Iris pigment epithelial cell (primary cell): ENCODE results near the gene OSTM1.
A peak's percentile ranks its signal among the peaks of the same experiment; 100 is the strongest.
"Not testable (repeated sequence)": the region's sequence is repeated elsewhere in the genome, so short reads cannot be mapped to it uniquely, and the experiment has no call there.

Experiments used
- DNase-seq: peaks from one replicate; pipeline ENCODE4 v3.0.0-alpha.2; 2011; ENCODE audit warnings: low read depth

OSTM1 gene

GRCh38 chr6:108020472-108021116 lies 53.9 kb downstream of the OSTM1 start:
- DNase-seq = no peak

- DNase-seq = not testable (repeated sequence)
These were observed 58.3 kb downstream of the OSTM1 start for GRCh38 chr6:108016283-108016682.

GRCh38 chr6:108013787-108014439 lies 60.6 kb downstream of the OSTM1 start:
- DNase-seq = no peak

- DNase-seq = no peak
These were observed 64.6 kb downstream of the OSTM1 start for GRCh38 chr6:108009894-108010293.

- DNase-seq = not testable (repeated sequence)
These were observed 65.3 kb downstream of the OSTM1 start for GRCh38 chr6:108009258-108009657.

GRCh38 chr6:108008363-108008762 lies 66.2 kb downstream of the OSTM1 start:
- DNase-seq = no peak

- DNase-seq = no peak
These were observed 68.6 kb downstream of the OSTM1 start for GRCh38 chr6:108005961-108006360.

- DNase-seq = no peak
These were observed 69.7 kb downstream of the OSTM1 start for GRCh38 chr6:108004861-108005260.

GRCh38 chr6:108002365-108003221 lies 71.9 kb downstream of the OSTM1 start:
- DNase-seq = peak; percentile 41

- DNase-seq = no peak
These were observed 72.8 kb downstream of the OSTM1 start for GRCh38 chr6:108001696-108002231.

- not testable (repeated sequence) for DNase-seq
These were observed 74.3 kb downstream of the OSTM1 start for GRCh38 chr6:108000259-108000658.

GRCh38 chr6:107999341-107999740 lies 75.2 kb downstream of the OSTM1 start:
- DNase-seq = no peak

- no peak for DNase-seq
These were observed 82.6 kb downstream of the OSTM1 start for GRCh38 chr6:107991772-107992550.
